HG03045 (cell line): Measurements from ENCODE around the gene CHRNA1.
A peak's percentile ranks its signal among the peaks of the same experiment; 100 is the strongest.

ENCODE experiments used
- ATAC-seq: cut with Tn5 transposase; IDR thresholded peaks from one replicate; pipeline ENCODE4 v1.9.1; 2021; ENCODE audit warnings: mild to moderate bottlenecking, moderate library complexity; ENCODE audit not compliant: unreplicated experiment

CHRNA1 gene

GRCh38 chr2:174784316-174784715 is 20.0 kb upstream of the CHRNA1 start:
- no peak for ATAC-seq

- no peak for ATAC-seq
Measured at GRCh38 chr2:174781996-174782395, 17.7 kb upstream of the CHRNA1 start.

GRCh38 chr2:174781298-174781697 is 17.0 kb upstream of the CHRNA1 start:
- no peak for ATAC-seq

GRCh38 chr2:174780856-174781255 is 16.6 kb upstream of the CHRNA1 start:
- no peak for ATAC-seq

- no peak for ATAC-seq
Measured at GRCh38 chr2:174780191-174780840, 16.0 kb upstream of the CHRNA1 start.

GRCh38 chr2:174779361-174779928 is 15.2 kb upstream of the CHRNA1 start:
- no peak for ATAC-seq

- ATAC-seq = no peak
Measured at GRCh38 chr2:174778085-174778981, 14.1 kb upstream of the CHRNA1 start.

- no peak for ATAC-seq
Measured at GRCh38 chr2:174777347-174778084, 13.2 kb upstream of the CHRNA1 start.

GRCh38 chr2:174776675-174777074 is 12.4 kb upstream of the CHRNA1 start:
- ATAC-seq = no peak

- ATAC-seq = no peak
Measured at GRCh38 chr2:174776223-174776622, 12.0 kb upstream of the CHRNA1 start.

GRCh38 chr2:174775571-174775980 is 11.3 kb upstream of the CHRNA1 start:
- no peak for ATAC-seq

- ATAC-seq = no peak
Measured at GRCh38 chr2:174774886-174775285, 10.6 kb upstream of the CHRNA1 start.

- ATAC-seq = no peak
Measured at GRCh38 chr2:174773215-174773614, 8.9 kb upstream of the CHRNA1 start.

GRCh38 chr2:174772472-174772801 is 8.2 kb upstream of the CHRNA1 start:
- no peak for ATAC-seq

- ATAC-seq = peak; percentile 47
Measured at GRCh38 chr2:174771631-174772471, 7.6 kb upstream of the CHRNA1 start.

- ATAC-seq = no peak
Measured at GRCh38 chr2:174771136-174771535, 6.9 kb upstream of the CHRNA1 start.

GRCh38 chr2:174768557-174768956 is 4.3 kb upstream of the CHRNA1 start:
- no peak for ATAC-seq

- no peak for ATAC-seq
Measured at GRCh38 chr2:174766271-174766670, 2.0 kb upstream of the CHRNA1 start.

GRCh38 chr2:174765576-174765975 is 1.3 kb upstream of the CHRNA1 start:
- no peak for ATAC-seq

GRCh38 chr2:174763780-174764179 is 492 bp downstream of the CHRNA1 start:
- no peak for ATAC-seq
